ENCODE measurements around the gene GP9. TPM values are rescaled to one million over a fixed set of nuclear protein-coding genes. Genes with fewer than 3 reads are reported as not detected.
A peak's percentile ranks its signal among the peaks of the same experiment; 100 is the strongest.

The GP9 gene
- total and polyA plus RNA-seq, 9 of the 15 experiments (the other 6 are each of a cell fraction or from before 2014, with no cell fraction given): not detected

- WGBS (ENCODE audit: insufficient coverage, low coverage, missing lambda C conversion rate): 70% methylated on average over 5 of the region's 6 CpGs
- POLR2A ChIA-PET: interaction anchor here (0.9 kb wide), 1 partner anchor 187 kb away, joined by 3 read pairs; no protein-coding TSS in a partner anchor
- ATAC-seq (no peak), FAIRE-seq (no peak), DNase-seq (ENCODE audit: extremely low read depth in 1 of 4, low spot score in 3 of 4) (peak in 1 of 4 experiments; percentile 9)
- Histone ChIP-seq H3K4me2 (ENCODE audit: insufficient read depth, low read length) (no peak overlapping the region), H3K36me3 (ENCODE audit: control insufficient read depth, insufficient read depth, low read length) (no peaks in the 10 kb centered on the region), H2AFZ (ENCODE audit: low read depth, low read length) (no peak overlapping the region), H3K27me3 (ENCODE audit: control insufficient read depth in 2 of 2, insufficient read depth in 2 of 2, low read length in 2 of 2) (no peaks in the 10 kb centered on the region), H3K79me2 (ENCODE audit: control insufficient read depth, insufficient read depth, low read length) (no peaks in the 10 kb centered on the region), H4K20me1 (replicated peaks; ENCODE audit: control insufficient read depth, insufficient read depth, low read length) (no peaks in the 10 kb centered on the region), H3K9me3 (replicated peaks; ENCODE audit: control insufficient read depth, insufficient read depth, low read depth, low read length) (no peaks in the 10 kb centered on the region), H3K4me3 (no peak overlapping the region), H3K9ac (ENCODE audit: insufficient read depth in 1 of 2, low read depth in 2 of 2, low read length in 2 of 2) (no peak overlapping the region), H3K9me1 (ENCODE audit: control insufficient read depth, insufficient read depth, low read length) (no peaks in the 10 kb centered on the region), H3K27ac (ENCODE audit: extremely low read depth, low read depth, low read length) (no peak overlapping the region), H3K4me1 (replicated peaks in 1 of 2; ENCODE audit: control insufficient read depth in 2 of 2, insufficient read depth in 2 of 2, low read length in 2 of 2) (peaks cover 33 to 38% of the 10 kb centered on the region in 2 experiments; a peak in 4 of 5 replicates)
- CTCF ChIA-PET (ENCODE audit: low intra/inter-chr PET ratio): no interaction called here
- no peak for TF ChIP-seq ZNF134 (CRISPR knock-in tag; conservative IDR thresholded peaks at IDR 0.05)
- 0 out of 2 replicates have a peak, but pooled peaks have one; percentile 6 for TF ChIP-seq NFIC (IDR thresholded peaks at IDR 0.05)
- no peak for TF ChIP-seq PCBP2 (IDR thresholded peaks at IDR 0.05; ENCODE audit: low read depth, low read length, poor library complexity, severe bottlenecking)
- peak; percentile 95 for TF ChIP-seq FOXJ2 (tag; IDR thresholded peaks at IDR 0.05)
- TF ChIP-seq EZH2 (IDR thresholded peaks at IDR 0.05; ENCODE audit: borderline replicate concordance, low read depth, low read length): no peak
- BruUV-seq (replicated peaks): no TSS peak
- intact Hi-C loops (cut with micrococcal nuclease) (loop anchor here (2.0 to 5.0 kb wide), 2 partner anchors 34 to 195 kb away; partner anchors contain the start of gene COPG1), in situ Hi-C loops (cut with MboI) (loop anchor here (5.0 kb wide), 1 partner anchor 190 kb away; no protein-coding TSS in a partner anchor)
Measured at GRCh38 chr3:129052675-129053074, 7.9 kb upstream of the GP9 start.
